HepG2 (cell line): ENCODE measurements around the gene C10orf67. TPM values are rescaled to one million over a fixed set of nuclear protein-coding genes. Genes with fewer than 3 reads are reported as not detected.
A peak's percentile ranks its signal among the peaks of the same experiment; 100 is the strongest.

Experiments
- BRD4 ChIP-seq: sonication (generic); formaldehyde crosslinking; IDR thresholded peaks from 2 replicates; pipeline ENCODE4 v1.4.0; 2020; ENCODE audit warnings: missing genetic modification reagents
- EHMT2 ChIP-seq: fragments of 200-600 bp; sonication (generic); IDR thresholded peaks from 2 replicates; pipeline ENCODE4 v1.7.0; 2017; ENCODE audit warnings: antibody characterized with exemption, low read depth, low read length, borderline replicate concordance
- ELF3 ChIP-seq: IDR thresholded peaks from 2 replicates; pipeline ENCODE4 v1.6.1; 2016; ENCODE audit warnings: missing genetic modification reagents, missing compliant biosample characterization
- FOSL2 ChIP-seq: sonication (generic); formaldehyde crosslinking; IDR thresholded peaks from 2 replicates; pipeline ENCODE4 v1.4.0; 2020; ENCODE audit warnings: missing genetic modification reagents
- FOXA3 ChIP-seq: IDR thresholded peaks from 2 replicates; pipeline ENCODE4 v1.6.1; 2016; ENCODE audit warnings: missing genetic modification reagents, missing compliant biosample characterization
- FOXP1 ChIP-seq, 2 experiments: fragments of 450-650 bp in 1 of 2; IDR thresholded peaks; 2 replicates each; pipeline ENCODE4 v1.6.1; 2017 to 2018; ENCODE audit warnings: antibody characterized with exemption in 1 of 2
- HDAC1 ChIP-seq: sonication (generic); formaldehyde crosslinking; IDR thresholded peaks from 2 replicates; pipeline ENCODE4 v1.5.1; 2020; ENCODE audit warnings: mild to moderate bottlenecking, missing genetic modification reagents
- HMGXB4 ChIP-seq, 2 experiments: sonication (generic) in 1 of 2; formaldehyde crosslinking in 1 of 2; IDR thresholded peaks; 2 replicates each; pipeline versions ENCODE4 v1.4.0 to v1.6.1; 2018 to 2020; ENCODE audit warnings: missing genetic modification reagents in 2 of 2, borderline replicate concordance in 1 of 2, low read depth in 1 of 2, mild to moderate bottlenecking in 1 of 2, missing biosample characterization in 1 of 2
- HNRNPLL ChIP-seq: fragments of 200-400 bp; formaldehyde crosslinking; IDR thresholded peaks from 2 replicates; pipeline ENCODE4 v1.6.1; 2017; ENCODE audit warnings: mild to moderate bottlenecking, low read depth, low read length; ENCODE audit not compliant: poor library complexity, severe bottlenecking
- KAT2B ChIP-seq: fragments of 150-350 bp; IDR thresholded peaks from 2 replicates; pipeline ENCODE4 v1.6.1; 2014; ENCODE audit warnings: low read depth, low read length, borderline replicate concordance
- KAT8 ChIP-seq: IDR thresholded peaks from 2 replicates; pipeline ENCODE4 v1.6.1; 2016; ENCODE audit warnings: missing genetic modification reagents, missing compliant biosample characterization
- MAFK ChIP-seq, 2 experiments: IDR thresholded peaks in 1 of 2; conservative IDR thresholded peaks in 1 of 2; 2 replicates each; pipeline ENCODE4 v1.6.1; 2011; ENCODE audit warnings: improper control_type of control experiment in 2 of 2, low read length in 2 of 2
- MIXL1 ChIP-seq: IDR thresholded peaks from 2 replicates; pipeline ENCODE4 v1.6.1; 2016
- PAF1 ChIP-seq: IDR thresholded peaks from 2 replicates; pipeline ENCODE4 v1.6.1; 2016; ENCODE audit warnings: missing genetic modification reagents, missing compliant biosample characterization
- RARA ChIP-seq: IDR thresholded peaks from 2 replicates; pipeline ENCODE4 v1.6.1; 2016; ENCODE audit warnings: missing genetic modification reagents, missing compliant biosample characterization
- SALL1 ChIP-seq: sonication (generic); formaldehyde crosslinking; IDR thresholded peaks from 2 replicates; pipeline ENCODE4 v1.8.0; 2022; ENCODE audit warnings: mild to moderate bottlenecking, missing genetic modification reagents
- SMYD3 ChIP-seq: sonication (generic); formaldehyde crosslinking; IDR thresholded peaks from 2 replicates; pipeline ENCODE4 v1.8.1; 2023; ENCODE audit warnings: mild to moderate bottlenecking, missing genetic modification reagents
- SNAPC2 ChIP-seq: sonication (generic); formaldehyde crosslinking; IDR thresholded peaks from 2 replicates; pipeline ENCODE4 v1.8.1; 2022; ENCODE audit warnings: mild to moderate bottlenecking, missing genetic modification reagents
- TCF12 ChIP-seq, 2 experiments: fragments of 450-650 bp in 1 of 2; sonication (generic) in 1 of 2; formaldehyde crosslinking in 1 of 2; IDR thresholded peaks; 2 replicates each; pipeline versions ENCODE4 v1.6.1 to v1.8.0; 2017 to 2022; ENCODE audit warnings: antibody characterized with exemption in 1 of 2, mild to moderate bottlenecking in 1 of 2, missing genetic modification reagents in 1 of 2, moderate library complexity in 1 of 2
- TRIM22 ChIP-seq: fragments of 450-650 bp; IDR thresholded peaks from 2 replicates; pipeline ENCODE4 v1.6.1; 2017
- ZBTB26 ChIP-seq: IDR thresholded peaks from 2 replicates; pipeline ENCODE4 v1.6.1; 2016; ENCODE audit warnings: missing compliant biosample characterization, missing genetic modification reagents, borderline replicate concordance
- ZNF484 ChIP-seq: sonication (generic); formaldehyde crosslinking; IDR thresholded peaks from 2 replicates; pipeline ENCODE4 v1.5.1; 2020; ENCODE audit warnings: mild to moderate bottlenecking, low read depth, missing genetic modification reagents, borderline replicate concordance
- ZNF557 ChIP-seq: sonication (generic); formaldehyde crosslinking; IDR thresholded peaks from 2 replicates; pipeline ENCODE4 v1.4.0; 2020; ENCODE audit warnings: missing genetic modification reagents
- polyA plus RNA-seq, 8 experiments: library from polyadenylated mRNA; depleted of rRNA in 3 of 8; stranded (reverse) in 7 of 8; unstranded in 1 of 8; fragments of >200 nt; fragmentation: Illumina TruSeq in 4 of 8; extraction: Trizol in 4 of 8; gene quantifications; 2 replicates each; pipeline versions ENCODE4 v1.2.1 to v1.2.3, GENCODE V29; 2011 to 2016; ENCODE audit warnings: low read depth in 4 of 8, missing spikeins in 1 of 8, mixed read lengths in 1 of 8; ENCODE audit not compliant: insufficient read depth in 1 of 8
- total RNA-seq, 5 experiments: library from RNA; depleted of rRNA; stranded (reverse); fragments of >200 nt; fragmentation: Illumina TruSeq; extraction: Trizol; gene quantifications; 2 replicates each; pipeline ENCODE4 v1.2.3, GENCODE V29; 2016; ENCODE audit warnings: low read depth in 1 of 5
- TF ChIP-seq, protein P1 (sequence below): sonication (generic); formaldehyde crosslinking; IDR thresholded peaks from 2 replicates; pipeline ENCODE4 v1.4.0; 2020; ENCODE audit warnings: missing genetic modification reagents

The C10orf67 gene
- total and polyA plus RNA-seq, 2 of the 13 experiments (the other 11 are each of a cell fraction or from before 2014, with no cell fraction given): not detected

GRCh38 chr10:23186697-23187096, 157.9 kb downstream of the C10orf67 start (continued):
- TF ChIP-seq, protein P1, sequence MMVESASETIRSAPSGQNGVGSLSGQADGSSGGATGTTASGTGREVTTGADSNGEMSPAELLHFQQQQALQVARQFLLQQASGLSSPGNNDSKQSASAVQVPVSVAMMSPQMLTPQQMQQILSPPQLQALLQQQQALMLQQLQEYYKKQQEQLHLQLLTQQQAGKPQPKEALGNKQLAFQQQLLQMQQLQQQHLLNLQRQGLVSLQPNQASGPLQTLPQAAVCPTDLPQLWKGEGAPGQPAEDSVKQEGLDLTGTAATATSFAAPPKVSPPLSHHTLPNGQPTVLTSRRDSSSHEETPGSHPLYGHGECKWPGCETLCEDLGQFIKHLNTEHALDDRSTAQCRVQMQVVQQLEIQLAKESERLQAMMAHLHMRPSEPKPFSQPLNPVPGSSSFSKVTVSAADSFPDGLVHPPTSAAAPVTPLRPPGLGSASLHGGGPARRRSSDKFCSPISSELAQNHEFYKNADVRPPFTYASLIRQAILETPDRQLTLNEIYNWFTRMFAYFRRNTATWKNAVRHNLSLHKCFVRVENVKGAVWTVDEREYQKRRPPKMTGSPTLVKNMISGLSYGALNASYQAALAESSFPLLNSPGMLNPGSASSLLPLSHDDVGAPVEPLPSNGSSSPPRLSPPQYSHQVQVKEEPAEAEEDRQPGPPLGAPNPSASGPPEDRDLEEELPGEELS: peak; percentile 93
- no peak for TF ChIP-seq PAF1 (CRISPR knock-in tag)
- peak; percentile 65 to 70 for TF ChIP-seq MAFK (conservative IDR thresholded peaks at IDR 0.05 in 1 of 2, IDR thresholded peaks at IDR 0.05 in 1 of 2; ENCODE audit: low read length in 2 of 2)
- no peak for TF ChIP-seq EHMT2
- TF ChIP-seq SALL1 (CRISPR knock-in tag): peak; percentile 50; the same call in 1 of the 2 replicates
- peak; percentile 81 for TF ChIP-seq MIXL1 (CRISPR knock-in tag)
- peak; percentile 82 for TF ChIP-seq RARA (CRISPR knock-in tag)
- TF ChIP-seq ZNF557: no peak
- peak; percentile 64; the same call in 1 of the 2 replicates for TF ChIP-seq HDAC1 (CRISPR knock-in tag)
- TF ChIP-seq FOXP1 (IDR thresholded peaks at IDR 0.05): peak; percentile 46; the same call in 1 of the 2 replicates
- TF ChIP-seq FOXP1 (CRISPR knock-in tag; IDR thresholded peaks at IDR 0.05): peak; percentile 94
- TF ChIP-seq FOXA3 (CRISPR knock-in tag): peak; percentile 96
- peak; percentile 21; the same call in 1 of the 2 replicates for TF ChIP-seq FOSL2
- TF ChIP-seq SMYD3: no peak
- 0 out of 2 replicates have a peak, but pooled peaks have one; percentile 63 for TF ChIP-seq SNAPC2
- TF ChIP-seq ZNF484: no peak
- TF ChIP-seq BRD4: no peak
- no peak for TF ChIP-seq ZBTB26 (CRISPR knock-in tag)
- TF ChIP-seq TRIM22: no peak
- TF ChIP-seq TCF12 (IDR thresholded peaks at IDR 0.05): no peak
- TF ChIP-seq TCF12 (CRISPR knock-in tag; IDR thresholded peaks at IDR 0.05): peak; percentile 49; the same call in 1 of the 2 replicates
- peak; percentile 50; the same call in 1 of the 2 replicates for TF ChIP-seq KAT8 (CRISPR knock-in tag)
- no peak for TF ChIP-seq KAT2B
- 0 out of 4 replicates have a peak, but pooled peaks of 1 of the 2 experiments have one; percentile 13 for TF ChIP-seq HMGXB4 (CRISPR knock-in tag; IDR thresholded peaks at IDR 0.05; ENCODE audit: borderline replicate concordance in 1 of 2, low read depth in 1 of 2)
- TF ChIP-seq HNRNPLL: no peak
- TF ChIP-seq ELF3 (CRISPR knock-in tag): peak; percentile 64; the same call in 1 of the 2 replicates
